ENCODE data around the gene TRDN.
A peak's percentile ranks its signal among the peaks of the same experiment; 100 is the strongest.
"Not testable (repeated sequence)": the region's sequence is repeated elsewhere in the genome, so short reads cannot be mapped to it uniquely, and the experiment has no call there.

TRDN gene

DNA sequence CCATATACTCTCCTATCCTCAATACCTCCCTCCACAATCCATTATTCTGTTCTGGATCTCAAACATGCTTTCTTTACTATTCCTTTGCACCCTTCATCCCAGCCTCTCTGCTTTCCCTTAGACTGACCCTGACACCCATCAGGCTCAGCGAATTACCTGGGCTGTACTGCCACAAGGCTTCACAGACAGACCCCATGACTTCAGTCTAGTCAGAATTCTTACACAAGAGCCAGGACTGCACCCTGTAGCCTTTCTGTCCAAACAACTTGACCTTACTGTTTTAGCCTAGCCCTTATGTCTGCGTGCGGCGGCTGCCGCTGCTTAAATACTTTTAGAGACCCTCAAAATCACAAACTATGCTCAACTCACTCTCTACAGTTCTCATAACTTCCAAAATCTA lies 76.9 kb downstream of the TRDN start:
- not testable (repeated sequence) for DNase-seq

DNA sequence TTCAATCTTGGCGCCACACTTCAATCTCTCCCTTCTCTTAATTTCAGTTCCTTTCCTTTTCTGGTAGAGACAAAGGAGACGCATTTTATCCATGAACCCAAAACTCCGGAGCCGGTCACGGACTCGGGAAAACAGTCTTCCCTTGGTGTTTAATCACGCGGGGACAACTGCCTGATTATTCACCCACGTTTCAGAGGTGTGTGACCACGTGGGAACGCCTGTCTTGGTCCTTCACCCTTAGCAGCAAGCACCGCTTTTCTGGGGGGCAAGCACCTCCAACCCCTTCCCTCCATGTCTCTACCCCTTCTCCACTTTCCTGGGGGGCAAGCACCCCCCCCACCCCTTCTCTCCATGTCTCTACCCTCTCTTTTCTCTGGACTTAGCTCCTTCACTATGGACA lies 79.3 kb downstream of the TRDN start:
- not testable (repeated sequence) for DNase-seq

DNA sequence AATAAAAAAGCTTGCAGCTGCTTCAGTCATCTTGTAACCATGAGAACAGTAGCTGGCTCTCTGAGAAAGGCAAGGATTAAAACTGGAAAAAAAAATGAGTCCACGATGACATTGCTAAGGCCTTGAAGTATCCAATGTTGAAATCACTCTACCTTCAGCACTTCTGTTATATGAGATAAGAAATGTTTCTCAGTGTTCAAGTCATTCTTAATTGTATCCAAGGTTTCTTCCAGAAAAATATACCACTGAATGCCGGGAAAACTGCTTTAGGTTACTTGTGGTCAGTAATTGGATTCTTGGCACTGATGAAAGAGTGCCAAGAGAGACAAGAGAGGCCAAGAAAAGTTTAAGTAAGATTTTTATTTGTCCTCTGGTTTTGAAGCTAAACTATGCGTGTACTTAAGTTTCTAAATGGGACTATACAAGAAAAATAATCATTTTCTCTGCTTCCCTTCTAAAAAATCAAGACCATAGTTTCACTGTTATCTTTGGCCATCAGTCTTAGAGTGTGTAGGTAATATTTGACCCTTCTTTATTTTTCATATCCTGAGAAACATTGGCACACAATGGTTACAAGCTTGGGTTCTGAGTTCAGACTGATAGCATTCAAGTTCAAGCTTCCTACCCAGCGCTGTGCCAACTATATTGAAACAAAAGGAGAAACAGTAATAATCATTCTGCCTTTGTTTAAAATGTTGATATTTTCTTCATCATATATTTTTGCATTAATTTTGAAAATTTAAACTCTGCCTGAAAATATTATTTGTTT lies 84.6 kb downstream of the TRDN start:
- DNase-seq = no peak

DNA sequence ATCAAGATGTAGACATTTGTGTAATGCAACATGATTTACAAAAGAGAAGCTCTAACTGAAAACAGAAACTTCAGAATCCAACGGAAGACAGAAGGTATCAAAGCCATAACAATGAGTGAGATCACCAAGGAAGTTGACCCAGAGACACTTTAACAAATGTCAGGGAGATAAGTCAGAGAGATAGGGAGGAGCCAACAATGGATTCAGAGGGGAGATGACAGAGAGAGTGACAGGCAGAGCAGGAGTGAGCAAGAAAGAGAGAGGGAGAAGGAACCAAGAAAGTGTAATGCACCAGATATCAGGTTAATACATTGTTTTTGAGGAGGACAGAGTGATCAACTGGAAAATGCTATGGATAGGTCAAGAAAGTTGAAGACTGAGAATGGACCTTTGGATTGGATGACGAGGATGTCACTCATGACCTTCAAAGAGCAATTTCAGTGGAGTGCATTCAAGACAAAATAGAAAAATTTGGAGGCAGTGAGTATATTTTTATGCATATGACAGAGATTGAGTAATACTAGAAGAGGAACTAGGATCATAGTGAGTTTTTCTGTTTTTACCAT lies 86.6 kb downstream of the TRDN start:
- DNase-seq = no peak

DNA sequence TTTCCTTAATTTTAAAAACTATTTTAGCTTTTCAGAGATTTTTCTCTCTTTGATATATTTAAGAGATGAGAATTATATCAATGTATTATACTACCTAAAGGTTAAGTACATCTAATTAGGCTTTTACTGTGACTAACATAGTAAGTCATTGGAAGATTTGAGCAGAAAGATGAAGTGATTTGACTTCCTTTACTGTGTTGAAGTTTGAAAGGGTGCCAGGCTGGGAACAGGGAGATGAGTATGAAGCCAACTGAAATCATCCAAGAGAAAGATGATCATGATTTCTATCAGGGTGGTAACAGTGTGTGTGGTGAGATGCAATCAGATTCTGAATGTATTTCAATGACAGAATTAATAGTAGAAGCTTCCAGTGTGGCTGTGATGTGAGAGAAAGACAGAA lies 87.3 kb downstream of the TRDN start:
- DNase-seq = no peak

DNA sequence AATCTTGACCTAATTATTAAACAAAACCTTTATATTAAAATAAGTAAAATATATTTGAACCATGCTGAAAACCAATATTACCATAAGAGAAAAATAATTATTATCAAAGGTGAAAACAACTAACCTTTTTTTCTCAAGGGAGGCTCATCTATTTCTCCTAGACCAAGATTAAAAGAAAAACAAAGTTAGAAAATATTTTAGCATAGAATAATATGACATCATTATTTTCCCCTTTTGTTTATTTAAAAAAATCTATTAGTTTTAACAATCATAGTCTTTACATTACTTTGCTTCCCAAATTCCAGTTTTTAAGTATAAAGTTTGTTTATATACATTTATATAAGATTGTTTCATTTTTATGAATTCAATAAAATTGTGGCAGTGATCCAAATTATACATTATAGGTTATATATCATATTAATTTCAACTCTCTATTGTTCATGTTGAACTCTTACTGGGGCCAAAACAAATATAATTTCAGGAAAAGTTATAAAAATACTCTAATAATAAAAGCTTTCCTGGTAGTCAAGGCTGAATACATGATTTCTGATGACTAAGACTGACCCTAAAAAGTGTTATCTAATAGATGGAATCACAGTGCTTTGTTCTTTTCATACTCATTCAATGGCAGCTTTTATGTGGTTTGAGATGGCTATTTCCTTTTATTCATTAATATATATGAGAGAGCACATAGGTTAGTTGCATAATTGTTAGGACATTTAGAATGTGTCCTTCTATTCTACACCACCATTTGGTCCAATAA lies 89.4 kb downstream of the TRDN start:
- DNase-seq = peak; percentile 8

DNA sequence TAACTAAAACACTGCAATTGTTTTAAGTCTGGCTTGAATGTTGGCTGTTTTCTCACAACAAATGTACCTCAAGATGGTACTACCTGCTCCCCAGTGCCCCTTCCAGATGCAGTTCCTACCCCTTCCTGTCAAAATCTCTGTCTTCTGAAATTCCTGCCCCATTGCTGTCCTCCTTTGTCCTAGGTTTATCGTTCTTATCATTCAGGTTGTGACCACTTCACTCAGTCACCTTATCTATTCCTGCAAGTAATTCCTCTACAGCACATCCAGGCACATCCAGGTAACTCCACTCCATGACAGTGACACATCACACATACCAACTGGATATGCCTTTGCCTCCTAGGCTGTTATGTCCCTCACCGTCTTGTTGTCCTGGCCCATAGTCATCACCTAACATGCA lies 90.2 kb downstream of the TRDN start:
- DNase-seq = no peak

DNA sequence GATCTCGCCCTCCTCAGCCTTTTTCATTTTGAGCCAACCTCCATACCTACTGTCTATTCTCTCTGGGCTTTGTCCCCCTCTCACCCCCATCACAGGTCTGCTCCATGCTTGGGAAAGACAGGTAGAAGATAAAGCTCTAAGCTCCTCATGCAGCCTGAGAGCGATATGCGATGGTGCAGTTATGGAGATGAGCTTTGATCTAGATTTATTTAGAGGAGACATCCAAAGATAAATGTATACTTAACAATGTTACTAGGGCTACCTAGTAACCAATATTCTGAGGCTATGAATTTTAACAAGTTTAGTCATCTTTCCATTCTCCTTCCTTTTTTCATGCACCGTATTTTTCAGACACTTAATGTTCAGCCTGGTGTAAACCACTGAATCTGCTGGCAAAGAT lies 95.3 kb downstream of the TRDN start:
- no peak for DNase-seq

DNA sequence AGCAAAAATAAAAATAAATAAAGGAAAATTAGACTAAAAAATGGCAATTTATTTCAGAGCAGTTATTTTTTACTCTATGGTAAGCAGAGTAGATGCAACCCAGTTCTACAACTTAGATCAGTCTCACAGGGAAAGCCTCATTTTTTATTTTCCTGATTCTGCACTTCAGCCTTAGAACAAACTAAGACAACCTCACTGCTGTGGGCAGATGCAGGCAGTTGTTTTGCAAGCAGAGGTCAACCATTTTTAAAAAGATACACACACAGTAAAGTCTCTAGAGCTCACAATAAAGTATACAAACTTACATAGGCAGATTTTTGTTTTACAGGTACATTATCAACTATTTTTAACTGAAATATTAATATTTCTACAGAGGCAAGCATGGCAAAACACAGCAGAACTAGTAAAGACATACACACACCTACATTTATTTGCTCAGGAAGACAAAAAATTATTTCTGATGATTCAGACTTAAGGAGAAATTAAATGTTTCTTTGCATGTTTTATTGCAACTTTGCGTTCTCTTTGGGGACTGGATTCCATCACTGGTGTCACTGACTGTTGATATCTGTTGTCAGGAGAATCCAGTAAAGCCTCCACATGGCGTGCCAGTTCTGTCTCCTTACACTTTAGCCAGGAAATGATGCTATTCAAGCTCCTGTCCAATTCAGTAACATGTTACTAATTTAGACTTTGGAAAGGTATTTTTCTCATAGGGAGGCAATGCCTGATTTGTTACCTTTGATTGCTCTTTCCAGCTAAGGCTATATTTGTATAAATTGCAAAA lies 102.7 kb downstream of the TRDN start:
- no peak for DNase-seq

DNA sequence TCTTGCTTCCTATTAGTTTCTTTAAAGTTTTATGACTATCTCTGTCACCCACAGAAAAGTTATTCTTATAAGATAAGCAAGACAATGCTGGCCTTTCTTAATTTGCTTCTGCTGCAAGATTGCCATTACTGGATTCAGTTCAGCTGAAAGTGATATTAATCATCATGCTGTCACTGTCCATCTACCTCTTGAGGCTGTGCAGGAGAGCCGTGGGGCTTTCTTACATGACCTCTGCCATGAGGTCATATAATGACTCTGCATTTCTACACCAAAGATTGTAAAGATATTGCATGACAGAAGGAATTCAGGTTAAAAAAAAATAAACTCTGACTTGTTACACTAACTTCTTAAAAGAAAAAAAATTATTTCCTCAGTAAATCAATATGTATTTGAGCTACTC lies 106.9 kb downstream of the TRDN start:
- DNase-seq = no peak

DNA sequence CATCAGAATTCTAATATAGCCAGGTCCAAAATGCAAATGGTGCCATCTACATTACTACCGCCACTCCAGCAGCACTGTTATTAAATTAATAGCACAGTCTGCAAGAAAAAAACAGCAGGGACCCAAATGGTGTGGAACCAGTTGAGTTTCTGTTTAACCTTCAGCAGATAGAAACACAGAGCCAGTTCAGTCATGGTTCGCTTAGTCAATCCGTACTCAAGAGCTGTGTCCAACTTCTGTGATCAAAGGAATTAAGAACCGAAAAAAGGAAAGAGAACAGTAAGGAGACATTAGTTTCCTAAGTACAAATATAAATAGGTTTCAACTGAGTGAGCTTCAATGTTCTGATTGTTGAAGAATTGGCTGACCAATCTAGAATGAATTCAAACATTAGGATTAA lies 107.7 kb downstream of the TRDN start:
- no peak for DNase-seq

DNA sequence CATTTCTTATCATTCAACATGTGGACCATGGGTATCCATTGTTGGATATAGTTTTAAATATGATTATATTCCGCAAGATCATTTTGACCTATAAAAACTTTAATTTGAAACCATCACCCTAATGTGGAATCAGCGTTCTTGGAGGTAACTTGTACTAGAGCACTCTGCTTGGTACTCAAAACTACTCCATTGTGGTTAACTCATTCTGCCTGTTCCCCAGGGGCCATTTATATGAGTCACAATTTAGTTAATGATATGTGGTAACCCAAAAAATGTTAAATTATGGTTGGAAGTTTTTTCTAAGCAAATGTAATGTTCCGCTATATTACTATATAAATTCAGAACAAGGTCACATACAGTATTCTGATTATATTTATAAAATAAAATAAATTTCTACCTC lies 109.3 kb downstream of the TRDN start:
- no peak for DNase-seq

DNA sequence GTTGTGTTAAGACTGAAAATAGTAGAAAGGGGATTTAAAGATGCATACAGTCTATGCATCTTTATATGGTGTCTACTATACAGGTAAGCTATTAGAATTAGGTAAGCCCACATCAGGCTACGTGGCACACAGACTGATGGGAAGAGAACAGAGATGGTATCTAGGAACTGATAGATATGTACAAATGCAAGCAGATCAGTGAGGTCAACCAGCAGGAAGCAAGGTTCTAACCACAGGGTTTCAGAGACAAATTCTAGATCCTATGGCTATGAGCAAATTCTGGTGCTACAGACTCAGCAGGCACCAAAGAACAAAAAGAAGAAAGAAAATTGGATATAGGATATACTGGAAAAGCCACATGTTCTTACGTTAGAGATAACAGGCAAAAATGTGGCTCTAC lies 110.6 kb downstream of the TRDN start:
- DNase-seq = no peak

DNA sequence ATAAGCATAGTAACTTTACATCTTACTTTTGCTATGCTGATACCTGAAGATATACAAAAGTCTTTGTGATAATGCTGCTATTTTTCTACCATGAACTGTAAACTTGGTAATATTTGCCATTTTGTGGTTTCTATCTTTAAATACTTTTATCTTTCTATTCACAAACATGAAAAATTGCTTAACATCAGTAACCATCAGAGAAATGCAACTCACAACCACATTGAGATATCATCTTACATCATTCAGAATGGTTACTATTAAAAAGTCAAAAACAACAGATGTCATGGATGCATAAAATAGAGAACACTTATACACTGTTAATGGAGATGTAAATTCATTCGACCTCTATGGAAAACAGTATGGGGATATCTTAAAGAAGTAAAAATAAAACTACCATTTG lies 112.0 kb downstream of the TRDN start:
- DNase-seq = no peak

DNA sequence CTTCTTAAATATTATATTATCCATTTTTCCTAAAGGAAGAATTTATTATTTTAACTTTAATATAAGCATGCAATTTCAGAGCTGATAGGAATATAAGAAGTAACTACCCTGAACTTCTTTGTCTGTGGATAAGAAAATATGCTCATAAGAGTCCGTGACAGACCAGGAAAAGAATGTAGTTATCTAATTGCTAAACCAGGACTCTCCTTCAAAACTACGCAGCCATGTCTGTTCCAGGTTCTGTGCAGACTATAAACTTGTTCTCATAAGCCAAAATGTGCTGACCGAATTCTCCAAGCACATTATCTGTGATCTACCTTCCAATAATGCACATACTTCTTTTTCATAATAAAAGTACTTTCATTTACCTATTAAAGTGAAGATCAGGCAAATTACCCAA lies 116.5 kb downstream of the TRDN start:
- no peak for DNase-seq

DNA sequence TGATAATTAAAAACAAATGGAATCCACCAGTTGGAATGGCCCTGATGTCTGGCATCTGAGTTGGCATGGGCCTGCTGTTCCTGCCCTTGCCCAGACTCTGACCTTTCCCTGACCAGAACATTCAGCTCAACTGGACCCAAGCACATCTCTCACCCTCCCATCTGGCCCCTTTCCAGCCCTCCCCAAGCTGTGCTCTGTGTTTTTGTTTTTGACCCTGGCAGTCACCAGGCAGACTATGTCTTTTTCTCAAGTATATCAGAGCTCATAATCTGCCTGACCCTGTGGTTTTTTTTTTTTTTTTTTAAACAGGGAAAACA lies 117.6 kb downstream of the TRDN start:
- no peak for DNase-seq

DNA sequence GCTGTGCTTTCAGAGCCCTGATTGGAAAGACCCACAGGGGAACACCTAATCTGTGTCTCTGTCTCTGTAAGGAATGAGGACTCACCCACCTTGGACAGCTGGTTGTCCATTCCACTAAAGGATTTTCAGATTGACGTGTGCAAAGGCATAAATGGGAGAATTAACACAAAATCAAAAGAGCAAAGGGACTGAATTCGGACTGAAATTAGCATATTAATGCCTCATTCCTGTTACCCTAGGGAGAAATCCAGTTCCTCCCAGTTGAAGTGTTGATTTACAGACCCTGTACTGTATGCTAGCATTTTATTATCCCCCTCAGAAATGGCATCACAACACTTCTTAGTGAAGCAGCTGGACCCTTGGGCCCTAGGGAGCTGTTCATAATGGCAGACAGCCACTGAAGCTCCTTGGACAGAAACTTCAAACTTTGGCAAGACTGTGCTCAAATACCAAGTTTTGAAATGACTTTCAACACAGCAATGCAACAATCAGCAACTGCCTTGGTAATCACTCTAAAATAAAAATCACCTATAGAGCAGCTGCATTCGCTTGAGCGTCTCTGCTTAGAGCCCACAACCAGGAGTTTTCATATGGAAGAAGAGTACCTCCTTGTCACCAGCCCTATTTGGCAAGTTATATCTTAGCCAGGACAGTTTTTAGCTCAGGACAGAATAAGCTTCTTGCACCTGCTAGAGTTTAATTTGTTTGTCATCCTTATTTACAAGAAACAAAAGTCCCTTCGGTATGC lies 118.1 kb downstream of the TRDN start:
- no peak for DNase-seq

DNA sequence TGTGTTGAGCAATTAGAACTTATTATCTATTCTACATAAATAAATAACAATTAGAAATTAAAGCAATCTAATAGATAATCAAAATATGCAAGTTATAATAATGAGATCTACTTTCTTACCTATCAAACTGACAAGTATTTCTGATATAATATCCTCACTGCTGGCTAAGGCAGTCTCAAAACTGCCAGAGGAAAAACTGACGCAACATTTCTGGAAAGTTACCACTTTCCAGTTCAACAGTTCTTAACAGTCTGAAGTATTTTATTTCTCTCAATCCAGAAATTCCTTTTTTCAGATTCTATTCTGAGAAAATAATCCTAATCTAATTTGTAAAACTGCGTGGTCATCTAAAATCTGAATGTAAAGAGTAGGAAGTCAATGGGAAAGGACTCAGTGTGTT lies 121.0 kb downstream of the TRDN start:
- no peak for DNase-seq

DNA sequence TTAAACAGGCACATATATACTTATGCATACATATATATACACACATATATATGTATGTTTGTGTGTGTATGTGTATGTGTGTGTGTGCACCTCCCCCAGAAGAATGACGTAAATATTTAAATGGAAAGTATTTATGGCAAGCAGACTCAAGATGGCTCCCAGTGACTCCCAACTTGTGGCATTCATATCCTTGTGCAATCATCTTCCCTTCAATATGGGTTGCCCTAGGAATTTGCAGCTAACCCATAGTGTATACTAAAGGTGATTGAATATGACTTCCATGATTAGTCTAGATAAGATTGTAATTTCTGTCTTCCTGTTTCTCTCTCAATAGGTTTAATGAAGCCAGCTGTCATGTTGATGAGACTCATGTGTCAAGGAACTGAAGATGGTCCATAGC lies 127.6 kb downstream of the TRDN start:
- DNase-seq = no peak

DNA sequence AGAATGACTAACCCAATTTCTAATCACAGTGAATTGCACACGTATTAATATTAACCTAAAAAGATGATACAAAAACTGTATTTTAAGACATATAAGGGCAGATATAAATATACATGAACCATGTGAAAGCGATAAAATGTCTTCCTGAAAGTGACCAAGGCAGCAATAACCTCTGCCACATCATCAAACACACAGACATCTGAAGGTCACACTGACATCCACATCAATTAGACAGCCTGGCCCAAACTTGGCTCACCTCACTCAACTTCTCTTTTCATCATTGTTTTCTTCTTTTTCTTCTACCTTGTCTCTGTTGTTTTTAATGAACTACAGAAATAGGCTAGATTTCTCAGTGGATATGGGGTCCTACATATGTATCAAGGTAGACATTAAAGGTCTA lies 128.5 kb downstream of the TRDN start:
- DNase-seq = no peak

DNA sequence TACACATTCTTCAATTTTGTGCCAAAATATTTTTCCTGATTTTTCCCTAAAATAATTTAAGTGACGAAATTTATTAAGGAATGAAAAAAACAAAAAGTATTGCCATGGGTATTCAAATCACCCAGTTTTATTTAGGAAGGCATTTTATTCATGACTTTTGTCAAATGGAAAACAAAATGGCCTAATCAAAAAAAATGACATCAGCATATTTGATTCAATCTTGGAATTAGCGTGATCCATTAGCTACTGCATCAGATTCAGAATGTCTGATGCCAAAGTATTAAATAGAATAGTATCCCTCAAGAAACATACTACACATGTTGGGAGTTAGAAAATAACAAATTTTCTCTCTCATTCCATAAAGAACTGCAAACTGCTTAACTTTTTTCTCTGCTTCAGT lies 129.2 kb downstream of the TRDN start:
- DNase-seq = no peak

DNA sequence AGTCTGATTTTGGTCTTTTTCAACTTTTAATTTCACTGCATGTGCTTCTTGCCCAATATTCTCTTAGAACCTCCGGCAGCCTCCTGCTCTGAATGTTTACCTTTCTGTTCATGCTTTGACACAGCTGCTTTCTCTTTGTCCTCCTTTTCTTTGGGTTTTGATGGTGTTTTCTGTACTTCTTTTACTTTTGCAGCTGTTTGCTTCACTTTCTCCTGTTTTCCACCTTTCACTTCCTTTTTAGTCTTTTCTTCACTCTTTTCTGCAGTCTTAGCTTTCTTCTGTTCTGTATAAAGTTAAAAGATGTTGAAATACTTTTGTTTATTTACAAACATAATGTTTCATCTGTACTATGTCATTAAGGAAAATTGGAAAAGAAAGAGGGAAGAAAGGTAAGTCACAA lies 133.1 kb downstream of the TRDN start:
- no peak for DNase-seq

DNA sequence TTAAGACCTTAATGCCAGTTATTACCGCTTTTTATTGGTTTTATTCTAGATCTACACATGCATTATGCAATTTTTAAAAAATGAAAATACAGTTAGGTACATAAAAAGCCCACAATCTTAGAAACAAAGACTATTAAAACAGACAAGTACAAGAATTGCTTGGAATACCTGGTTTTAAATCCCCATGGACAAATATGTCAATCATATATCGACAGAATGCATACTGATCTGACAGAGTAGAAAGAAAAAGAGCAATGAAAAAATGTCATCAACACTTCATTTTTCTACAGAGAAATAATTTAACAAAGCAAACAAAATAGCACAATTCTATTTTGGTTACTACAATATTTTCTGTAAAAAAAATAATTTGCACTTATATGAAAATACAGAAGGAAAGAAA lies 139.7 kb downstream of the TRDN start:
- DNase-seq = no peak
